SK-N-SH treated with all-trans-retinoic acid at 6 μM for 48 hours (cell line): Measurements from ENCODE around the gene CYP2R1.
A peak's percentile ranks its signal among the peaks of the same experiment; 100 is the strongest.

Source experiments
- ATAC-seq: fragments of 200-7000 bp; cut with Tn5 transposase; 3 replicates; pipeline ENCODE4 v1.9.1; 2020; ENCODE audit warnings: mild to moderate bottlenecking, moderate library complexity
- ARNTL ChIP-seq: fragments of 450-650 bp; formaldehyde crosslinking; IDR thresholded peaks from 2 replicates; pipeline ENCODE4 v1.5.0; 2020; ENCODE audit warnings: low read depth, mild to moderate bottlenecking, moderate library complexity, borderline replicate concordance
- BACH2 ChIP-seq: fragments of 250-450 bp; sonication (Bioruptor Pico); IDR thresholded peaks from 2 replicates; pipeline ENCODE4 v1.9.0; 2021; ENCODE audit warnings: mild to moderate bottlenecking, borderline replicate concordance
- CREB5 ChIP-seq: fragments of 250-450 bp; sonication (Bioruptor Pico); IDR thresholded peaks from 2 replicates; pipeline ENCODE4 v1.5.1; 2020; ENCODE audit warnings: low read depth, mild to moderate bottlenecking, moderate library complexity
- CSDC2 ChIP-seq: fragments of 250-450 bp; sonication (Bioruptor Pico); IDR thresholded peaks from 2 replicates; pipeline ENCODE4 v1.5.0; 2020; ENCODE audit warnings: mild to moderate bottlenecking, moderate library complexity
- CSRNP3 ChIP-seq: fragments of 250-450 bp; sonication (Bioruptor Pico); IDR thresholded peaks from 2 replicates; pipeline ENCODE4 v1.5.1; 2021; ENCODE audit warnings: mild to moderate bottlenecking, moderate library complexity
- ESRRG ChIP-seq: fragments of 250-450 bp; sonication (Bioruptor Pico); IDR thresholded peaks from 2 replicates; pipeline ENCODE4 v1.6.1; 2021; ENCODE audit warnings: mild to moderate bottlenecking
- GLIS3 ChIP-seq: fragments of 250-450 bp; sonication (Bioruptor Pico); IDR thresholded peaks from 2 replicates; pipeline ENCODE4 v1.5.0; 2020; ENCODE audit warnings: mild to moderate bottlenecking, moderate library complexity
- ISL1 ChIP-seq: fragments of 250-450 bp; sonication (Bioruptor Pico); IDR thresholded peaks from 2 replicates; pipeline ENCODE4 v2.1.2; 2022; ENCODE audit warnings: mild to moderate bottlenecking, moderate library complexity
- OSR1 ChIP-seq: fragments of 250-450 bp; sonication (Bioruptor Pico); IDR thresholded peaks from 2 replicates; pipeline ENCODE4 v1.8.0; 2022; ENCODE audit warnings: moderate library complexity, mild to moderate bottlenecking, inconsistent platforms
- PATZ1 ChIP-seq: fragments of 250-450 bp; sonication (Bioruptor Pico); IDR thresholded peaks from 2 replicates; pipeline ENCODE4 v1.8.0; 2020; ENCODE audit warnings: mild to moderate bottlenecking, moderate library complexity, borderline replicate concordance
- POU6F1 ChIP-seq: fragments of 250-450 bp; sonication (Bioruptor Pico); IDR thresholded peaks from 2 replicates; pipeline ENCODE4 v1.8.0; 2021; ENCODE audit warnings: low read depth, mild to moderate bottlenecking, moderate library complexity, borderline replicate concordance
- PPARA ChIP-seq: fragments of 250-450 bp; sonication (Bioruptor Pico); IDR thresholded peaks from 2 replicates; pipeline ENCODE4 v1.5.0; 2020; ENCODE audit warnings: mild to moderate bottlenecking, borderline replicate concordance
- RARB ChIP-seq: fragments of 250-450 bp; sonication (Bioruptor Pico); IDR thresholded peaks from 2 replicates; pipeline ENCODE4 v1.8.0; 2021; ENCODE audit warnings: mild to moderate bottlenecking, moderate library complexity
- SNAI2 ChIP-seq: fragments of 250-450 bp; sonication (Bioruptor Pico); IDR thresholded peaks from 2 replicates; pipeline ENCODE4 v1.5.0; 2020; ENCODE audit warnings: mild to moderate bottlenecking, moderate library complexity
- TCF4 ChIP-seq: fragments of 250-450 bp; sonication (Bioruptor Pico); IDR thresholded peaks from 2 replicates; pipeline ENCODE4 v1.8.0; 2021; ENCODE audit warnings: mild to moderate bottlenecking, moderate library complexity, borderline replicate concordance
- TOX ChIP-seq: fragments of 250-450 bp; sonication (Bioruptor Pico); IDR thresholded peaks from 2 replicates; pipeline ENCODE4 v1.8.0; 2021; ENCODE audit warnings: mild to moderate bottlenecking, moderate library complexity, borderline replicate concordance
- TSHZ2 ChIP-seq: fragments of 250-450 bp; sonication (Bioruptor Pico); IDR thresholded peaks from 2 replicates; pipeline ENCODE4 v1.5.0; 2020; ENCODE audit warnings: mild to moderate bottlenecking, moderate library complexity
- ZC3H10 ChIP-seq: fragments of 250-450 bp; sonication (Bioruptor Pico); IDR thresholded peaks from 2 replicates; pipeline ENCODE4 v1.5.1; 2021; ENCODE audit warnings: mild to moderate bottlenecking, moderate library complexity
- ZNF565 ChIP-seq: fragments of 450-650 bp; formaldehyde crosslinking; conservative IDR thresholded peaks from 2 replicates; pipeline ENCODE4 v1.5.0; 2020; ENCODE audit warnings: low read depth, mild to moderate bottlenecking, moderate library complexity
- ZNF70 ChIP-seq: fragments of 450-650 bp; formaldehyde crosslinking; IDR thresholded peaks from 2 replicates; pipeline ENCODE4 v1.5.0; 2020; ENCODE audit warnings: mild to moderate bottlenecking, moderate library complexity
- ZNF8 ChIP-seq: fragments of 450-650 bp; formaldehyde crosslinking; IDR thresholded peaks from 2 replicates; pipeline ENCODE4 v1.5.0; 2020; ENCODE audit warnings: mild to moderate bottlenecking, moderate library complexity

The CYP2R1 gene

GRCh38 chr11:14904745-14905103 is 12.7 kb upstream of the CYP2R1 start:
- no peak for ATAC-seq

GRCh38 chr11:14902650-14903350 is 10.8 kb upstream of the CYP2R1 start:
- TF ChIP-seq ISL1 (CRISPR knock-in tag): 0 out of 2 replicates have a peak, but pooled peaks have one; percentile 13
- no peak for TF ChIP-seq ZNF565 (CRISPR knock-in tag)
- peak; percentile 94 for ATAC-seq

More at GRCh38 chr11:14904745-14905103, 12.7 kb upstream of the CYP2R1 start:
- TF ChIP-seq ZNF565 (CRISPR knock-in tag): no peak
- TF ChIP-seq CREB5 (CRISPR knock-in tag): no peak
- TF ChIP-seq CSDC2 (CRISPR knock-in tag): no peak
- no peak for TF ChIP-seq BACH2
- no peak for TF ChIP-seq ZC3H10 (CRISPR knock-in tag)
- no peak for TF ChIP-seq ARNTL
- no peak for TF ChIP-seq ZNF8 (CRISPR knock-in tag)
- no peak for TF ChIP-seq RARB (CRISPR knock-in tag)
- no peak for TF ChIP-seq PATZ1 (CRISPR knock-in tag)
- no peak for TF ChIP-seq POU6F1
- TF ChIP-seq TCF4: no peak
- no peak for TF ChIP-seq OSR1 (CRISPR knock-in tag)
- TF ChIP-seq CSRNP3 (CRISPR knock-in tag): no peak
- no peak for TF ChIP-seq PPARA
- TF ChIP-seq ZNF70 (CRISPR knock-in tag): no peak
- no peak for TF ChIP-seq ISL1 (CRISPR knock-in tag)
- TF ChIP-seq ESRRG (CRISPR knock-in tag): no peak
- no peak for TF ChIP-seq SNAI2 (CRISPR knock-in tag)

GRCh38 chr11:14898906-14899305 is 6.9 kb upstream of the CYP2R1 start:
- no peak for ATAC-seq
- TF ChIP-seq GLIS3 (CRISPR knock-in tag) (no peak), ZNF565 (CRISPR knock-in tag) (no peak), RARB (CRISPR knock-in tag) (no peak), OSR1 (CRISPR knock-in tag) (no peak), BACH2 (no peak), ARNTL (no peak), ESRRG (CRISPR knock-in tag) (no peak), PATZ1 (CRISPR knock-in tag) (no peak), SNAI2 (CRISPR knock-in tag) (no peak), CREB5 (CRISPR knock-in tag) (no peak), TSHZ2 (CRISPR knock-in tag) (no peak), TOX (CRISPR knock-in tag) (no peak), ZC3H10 (CRISPR knock-in tag) (no peak)
